ENCODE results near the gene USHBP1. TPM values are rescaled to one million over a fixed set of nuclear protein-coding genes. Genes with fewer than 3 reads are reported as not detected.
"Not testable (repeated sequence)": the region's sequence is repeated elsewhere in the genome, so short reads cannot be mapped to it uniquely, and the experiment has no call there.

Gene USHBP1
- total RNA-seq, 1 donor from 2014 or later: not detected

DNA sequence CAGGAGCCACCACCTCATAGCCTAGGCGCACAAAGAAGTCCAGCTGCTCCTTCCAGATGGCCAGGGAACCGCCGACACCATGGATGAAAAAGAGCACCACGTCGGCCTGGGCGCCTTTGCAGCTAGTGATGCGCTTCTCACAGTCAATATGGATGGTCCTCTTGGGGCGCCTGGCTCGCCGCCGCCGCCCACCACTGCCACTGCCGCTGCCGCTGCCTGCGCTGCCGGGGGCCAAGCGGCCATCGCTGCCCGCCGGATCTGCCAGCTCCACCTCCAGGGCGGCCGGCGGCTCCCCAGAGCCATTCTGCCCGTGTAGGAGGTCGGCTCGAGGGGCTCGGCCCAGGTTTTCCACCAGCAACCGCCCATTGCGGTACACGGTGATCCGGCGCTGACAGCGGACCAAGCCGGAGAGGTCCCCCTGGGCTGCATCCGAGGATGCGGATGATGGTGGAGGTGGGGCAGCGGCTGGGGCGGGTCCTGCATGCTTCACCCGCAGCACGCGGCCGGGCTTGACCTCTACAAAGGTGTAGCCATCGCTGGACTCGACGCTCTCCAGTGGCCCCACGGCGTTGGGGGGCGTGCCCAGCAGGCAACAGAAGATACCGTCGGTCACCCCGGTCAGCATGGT is 36.6 kb upstream of the USHBP1 start:
- Mint-ChIP-seq H3K27me3 (ENCODE audit: low read depth) (no peaks in the 10 kb centered on the region), H3K4me1 (peaks cover 20% of the 10 kb centered on the region), H3K27ac (no peak overlapping the region), H3K36me3 (peaks cover 7% of the 10 kb centered on the region), H3K4me3 (no peak overlapping the region), H3K9me3 (no peaks in the 10 kb centered on the region)
- TF ChIP-seq, protein P1, sequence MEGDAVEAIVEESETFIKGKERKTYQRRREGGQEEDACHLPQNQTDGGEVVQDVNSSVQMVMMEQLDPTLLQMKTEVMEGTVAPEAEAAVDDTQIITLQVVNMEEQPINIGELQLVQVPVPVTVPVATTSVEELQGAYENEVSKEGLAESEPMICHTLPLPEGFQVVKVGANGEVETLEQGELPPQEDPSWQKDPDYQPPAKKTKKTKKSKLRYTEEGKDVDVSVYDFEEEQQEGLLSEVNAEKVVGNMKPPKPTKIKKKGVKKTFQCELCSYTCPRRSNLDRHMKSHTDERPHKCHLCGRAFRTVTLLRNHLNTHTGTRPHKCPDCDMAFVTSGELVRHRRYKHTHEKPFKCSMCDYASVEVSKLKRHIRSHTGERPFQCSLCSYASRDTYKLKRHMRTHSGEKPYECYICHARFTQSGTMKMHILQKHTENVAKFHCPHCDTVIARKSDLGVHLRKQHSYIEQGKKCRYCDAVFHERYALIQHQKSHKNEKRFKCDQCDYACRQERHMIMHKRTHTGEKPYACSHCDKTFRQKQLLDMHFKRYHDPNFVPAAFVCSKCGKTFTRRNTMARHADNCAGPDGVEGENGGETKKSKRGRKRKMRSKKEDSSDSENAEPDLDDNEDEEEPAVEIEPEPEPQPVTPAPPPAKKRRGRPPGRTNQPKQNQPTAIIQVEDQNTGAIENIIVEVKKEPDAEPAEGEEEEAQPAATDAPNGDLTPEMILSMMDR (IDR thresholded peaks at IDR 0.05; ENCODE audit: unreplicated experiment): no peak
- no peak for DNase-seq (ENCODE audit: low spot score in 2 of 2, unreplicated experiment in 2 of 2)

GRCh38 chr19:17296976-17297375 is 32.4 kb upstream of the USHBP1 start:
- no peak overlapping the region for H3K4me3 Mint-ChIP-seq
- H3K27me3 Mint-ChIP-seq (ENCODE audit: low read depth): no peaks in the 10 kb centered on the region
- no peak for DNase-seq (ENCODE audit: low spot score in 2 of 2, unreplicated experiment in 2 of 2)
- peak overlapping the region; percentile 56 for H3K27ac Mint-ChIP-seq
- TF ChIP-seq, protein P1 (IDR thresholded peaks at IDR 0.05; ENCODE audit: unreplicated experiment): no peak
- H3K4me1 Mint-ChIP-seq: peaks cover 6% of the 10 kb centered on the region
- no peaks in the 10 kb centered on the region for H3K9me3 Mint-ChIP-seq
- H3K36me3 Mint-ChIP-seq: peaks cover 12% of the 10 kb centered on the region

DNA sequence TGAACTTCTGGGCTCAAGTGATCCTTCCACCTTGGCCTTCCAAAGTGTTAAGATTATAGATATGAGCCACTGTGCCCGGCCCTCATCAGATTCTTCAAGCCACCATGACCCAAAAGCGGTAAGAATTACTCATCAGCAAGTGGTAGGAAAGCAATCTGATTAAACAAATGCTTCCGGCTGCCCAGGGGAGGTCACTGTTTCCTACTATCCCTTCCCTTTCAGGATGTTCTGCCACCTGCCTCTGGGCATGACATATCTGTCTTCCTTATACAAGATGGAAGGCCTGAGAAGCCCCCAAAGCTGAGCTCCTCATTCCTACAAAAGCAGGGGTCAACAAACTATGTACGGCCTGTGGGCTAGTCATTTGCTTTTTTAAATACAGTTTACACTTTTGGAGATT is 31.7 kb upstream of the USHBP1 start:
- no peak overlapping the region for H3K4me3 Mint-ChIP-seq

DNA sequence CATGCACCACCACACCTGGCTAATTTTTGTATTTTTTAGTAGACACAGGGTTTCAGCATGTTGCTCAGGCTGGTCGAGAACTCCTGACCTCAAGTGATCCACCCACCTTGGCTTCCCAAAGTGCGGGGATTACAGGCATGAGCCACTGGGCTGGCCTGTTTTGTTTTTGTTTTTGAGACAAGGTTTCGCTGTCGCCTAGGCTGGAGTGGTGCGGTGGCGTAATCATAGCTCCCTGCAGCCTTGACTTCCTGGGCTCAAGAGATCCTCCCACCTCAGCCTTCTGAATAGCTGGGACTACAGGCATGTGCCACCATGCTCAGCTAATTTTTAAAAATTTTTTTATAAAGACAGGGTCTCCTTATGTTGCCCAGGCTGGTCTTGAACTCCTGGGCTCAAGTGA is 31.0 kb upstream of the USHBP1 start:
- H3K9me3 Mint-ChIP-seq; H3K4me1 Mint-ChIP-seq; DNase-seq (ENCODE audit: low spot score in 2 of 2, unreplicated experiment in 2 of 2); H3K27ac Mint-ChIP-seq; H3K27me3 Mint-ChIP-seq (ENCODE audit: low read depth); H3K4me3 Mint-ChIP-seq: not testable (repeated sequence)
- peaks cover 12% of the 10 kb centered on the region for H3K36me3 Mint-ChIP-seq

More for the DNA sequence above, 31.7 kb upstream of the USHBP1 start:
- H3K27ac Mint-ChIP-seq: no peak overlapping the region
- H3K36me3 Mint-ChIP-seq: peaks cover 12% of the 10 kb centered on the region
- TF ChIP-seq, protein P1 (IDR thresholded peaks at IDR 0.05; ENCODE audit: unreplicated experiment): no peak
- H3K9me3 Mint-ChIP-seq: no peaks in the 10 kb centered on the region
- no peaks in the 10 kb centered on the region for H3K27me3 Mint-ChIP-seq (ENCODE audit: low read depth)
- DNase-seq (ENCODE audit: low spot score in 2 of 2, unreplicated experiment in 2 of 2): no peak
- peaks cover 7% of the 10 kb centered on the region for H3K4me1 Mint-ChIP-seq

DNA sequence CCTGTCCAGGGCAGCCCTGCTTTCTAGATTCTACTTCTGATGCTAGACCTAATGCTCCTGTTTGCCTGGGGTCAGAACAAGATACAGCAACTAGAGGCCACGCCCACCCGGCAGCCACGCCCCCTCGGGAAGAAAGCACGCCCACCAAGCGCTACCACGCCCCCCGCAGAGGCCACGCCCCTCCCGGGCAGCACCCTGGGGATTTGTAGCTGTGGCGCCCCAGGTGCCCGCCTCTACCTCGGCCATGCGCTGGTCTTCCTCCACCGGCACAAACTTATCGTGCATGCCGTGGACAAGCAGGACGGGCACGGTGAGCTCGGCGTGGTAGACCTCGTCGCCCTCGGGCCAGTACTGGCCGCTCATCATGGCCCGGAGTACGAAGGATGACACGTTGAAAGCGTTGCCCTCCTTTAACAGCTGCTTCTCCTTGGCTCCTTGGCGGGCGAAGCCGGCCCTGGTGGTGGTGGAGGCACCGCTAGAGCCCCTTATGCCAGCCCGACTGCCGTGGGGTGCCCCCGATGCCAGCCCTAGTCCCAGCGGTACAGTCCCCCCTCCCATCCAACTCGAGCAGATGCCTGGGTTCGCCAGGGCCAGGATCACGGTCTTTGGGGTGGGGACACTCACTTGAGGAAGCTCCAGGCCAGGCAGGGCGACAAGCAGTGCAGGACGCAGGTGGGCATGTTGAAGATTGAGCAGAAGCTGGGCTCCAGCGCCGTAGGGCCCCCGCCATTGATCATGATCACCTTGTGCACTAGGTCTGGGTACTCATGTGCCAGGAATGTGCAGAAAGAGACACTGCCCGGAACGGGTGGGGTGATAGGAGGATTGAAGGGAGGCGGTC is 29.7 kb upstream of the USHBP1 start:
- no peak for DNase-seq (ENCODE audit: low spot score in 2 of 2, unreplicated experiment in 2 of 2)
- Mint-ChIP-seq H3K9me3 (no peaks in the 10 kb centered on the region), H3K27me3 (ENCODE audit: low read depth) (no peaks in the 10 kb centered on the region), H3K4me1 (peaks cover 7% of the 10 kb centered on the region), H3K4me3 (no peak overlapping the region), H3K27ac (no peak overlapping the region), H3K36me3 (peaks cover 12% of the 10 kb centered on the region)
- TF ChIP-seq, protein P1 (IDR thresholded peaks at IDR 0.05; ENCODE audit: unreplicated experiment): no peak

GRCh38 chr19:17293605-17294004 is 29.1 kb upstream of the USHBP1 start:
- Mint-ChIP-seq H3K36me3 (peaks cover 12% of the 10 kb centered on the region), H3K27me3 (ENCODE audit: low read depth) (no peaks in the 10 kb centered on the region), H3K9me3 (no peaks in the 10 kb centered on the region), H3K27ac (no peak overlapping the region), H3K4me1 (peaks cover 7% of the 10 kb centered on the region), H3K4me3 (no peak overlapping the region)
- TF ChIP-seq, protein P1 (IDR thresholded peaks at IDR 0.05; ENCODE audit: unreplicated experiment): no peak
- no peak for DNase-seq (ENCODE audit: low spot score in 2 of 2, unreplicated experiment in 2 of 2)

Measured in mesothelial cell of epicardium (in vitro differentiated cells).